ENCODE results near the gene COG5.

GRCh38 chr7:107268594-107268993 lies 295.1 kb downstream of the COG5 start:
- TF ChIP-seq CTCF (IDR thresholded peaks at IDR 0.05 in 8 of 11, conservative IDR thresholded peaks at IDR 0.05 in 3 of 11): no peak
- no peak for TF ChIP-seq POLR2AphosphoS5 (IDR thresholded peaks at IDR 0.05)
- no peak for TF ChIP-seq POLR2A (IDR thresholded peaks at IDR 0.05)
